Measurements from ENCODE around the gene LOC128125822.

- TF ChIP-seq, protein P1, sequence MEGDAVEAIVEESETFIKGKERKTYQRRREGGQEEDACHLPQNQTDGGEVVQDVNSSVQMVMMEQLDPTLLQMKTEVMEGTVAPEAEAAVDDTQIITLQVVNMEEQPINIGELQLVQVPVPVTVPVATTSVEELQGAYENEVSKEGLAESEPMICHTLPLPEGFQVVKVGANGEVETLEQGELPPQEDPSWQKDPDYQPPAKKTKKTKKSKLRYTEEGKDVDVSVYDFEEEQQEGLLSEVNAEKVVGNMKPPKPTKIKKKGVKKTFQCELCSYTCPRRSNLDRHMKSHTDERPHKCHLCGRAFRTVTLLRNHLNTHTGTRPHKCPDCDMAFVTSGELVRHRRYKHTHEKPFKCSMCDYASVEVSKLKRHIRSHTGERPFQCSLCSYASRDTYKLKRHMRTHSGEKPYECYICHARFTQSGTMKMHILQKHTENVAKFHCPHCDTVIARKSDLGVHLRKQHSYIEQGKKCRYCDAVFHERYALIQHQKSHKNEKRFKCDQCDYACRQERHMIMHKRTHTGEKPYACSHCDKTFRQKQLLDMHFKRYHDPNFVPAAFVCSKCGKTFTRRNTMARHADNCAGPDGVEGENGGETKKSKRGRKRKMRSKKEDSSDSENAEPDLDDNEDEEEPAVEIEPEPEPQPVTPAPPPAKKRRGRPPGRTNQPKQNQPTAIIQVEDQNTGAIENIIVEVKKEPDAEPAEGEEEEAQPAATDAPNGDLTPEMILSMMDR (conservative IDR thresholded peaks at IDR 0.05; ENCODE audit: low read depth, low read length) = no peak
- no peak for TF ChIP-seq EZH2 (IDR thresholded peaks at IDR 0.05; ENCODE audit: low read length, unreplicated experiment)
Measured at GRCh38 chr6:63580704-63580961, 8.4 kb downstream of the LOC128125822 start.

All from PC-3 (cell line).